GM12878 (cell line): ENCODE results near the gene HDAC7. TPM values are rescaled to one million over a fixed set of nuclear protein-coding genes. Genes with fewer than 3 reads are reported as not detected.

Experiments used
- ATAC-seq: fragments of 200-7000 bp; cut with Tn5 transposase; 3 replicates; pipeline ENCODE4 v1.9.1; 2020; ENCODE audit warnings: mild to moderate bottlenecking, moderate library complexity
- BruUV-seq: library from RNA; stranded (reverse); fragments of 400-500 nt; replicated peaks from 2 replicates; lab custom pipeline; 2021; lab: Mats Ljungman, UMichigan
- CTCF ChIA-PET: fragments of 300-600 bp; sonication (Branson Sonifier 250); formaldehyde crosslinking; extraction: SDS; loops from one replicate; lab custom pipeline; 2021; ENCODE audit warnings: inconsistent platforms; lab: Yijun Ruan, JAX
- POLR2A ChIA-PET: fragments of 350-600 bp; formaldehyde crosslinking; extraction: SDS; loops from one replicate; lab custom pipeline; 2021; ENCODE audit warnings: inconsistent platforms; lab: Charles Lee
- RAD21 ChIA-PET: fragments of 300-600 bp; sonication (Branson Sonifier 250); formaldehyde crosslinking; loops from one replicate; lab custom pipeline; 2023; ENCODE audit warnings: antibody characterized with exemption; ENCODE audit not compliant: unreplicated experiment; lab: Charles Lee
- SMC1A ChIA-PET: fragments of 300-600 bp; sonication (Branson Sonifier 250); formaldehyde crosslinking; loops from one replicate; lab custom pipeline; 2023; ENCODE audit not compliant: unreplicated experiment, uncharacterized antibody; lab: Charles Lee
- DNase-seq: peaks from one replicate; pipeline ENCODE4 v3.0.0-alpha.2; 2011; ENCODE audit warnings: low read depth, low spot score
- FAIRE-seq: peaks from 3 replicates; lab custom pipeline; 2011; peaks lifted over from hg19 to GRCh38; lab: Jason Lieb, UNC
- H2AFZ ChIP-seq: 2 replicates; pipeline ENCODE4 v1.6.0; 2011; ENCODE audit warnings: low read depth, low read length, control low read depth; ENCODE audit not compliant: control insufficient read depth
- H3K27ac ChIP-seq: 2 replicates; pipeline ENCODE4 v1.5.1; 2011; ENCODE audit warnings: control low read depth; ENCODE audit not compliant: control insufficient read depth, insufficient read depth
- H3K27me3 ChIP-seq, 2 experiments: replicated peaks in 1 of 2; 2 replicates each; pipeline versions ENCODE4 v1.6.0 to v1.6.1; 2011; ENCODE audit warnings: low read length in 1 of 2; ENCODE audit not compliant: control insufficient read depth in 2 of 2, insufficient read depth in 2 of 2
- H3K36me3 ChIP-seq, 2 experiments: 2 replicates each; pipeline ENCODE4 v1.5.1; 2011; ENCODE audit warnings: low read length in 1 of 2; ENCODE audit not compliant: control insufficient read depth in 2 of 2, insufficient read depth in 2 of 2
- H3K4me1 ChIP-seq: 2 replicates; pipeline ENCODE4 v1.6.1; 2011; ENCODE audit warnings: mild to moderate bottlenecking, low read length, moderate library complexity, mixed read lengths; ENCODE audit not compliant: control insufficient read depth, insufficient read depth
- H3K4me2 ChIP-seq: 2 replicates; pipeline ENCODE4 v1.6.0; 2011; ENCODE audit warnings: control low read depth; ENCODE audit not compliant: control insufficient read depth, insufficient read depth
- H3K4me3 ChIP-seq: fragments of 200-600 bp; sonication (generic); 2 replicates; pipeline ENCODE4 v1.5.1; 2016
- H3K79me2 ChIP-seq: 2 replicates; pipeline ENCODE4 v1.6.0; 2011; ENCODE audit warnings: low read length; ENCODE audit not compliant: control insufficient read depth, insufficient read depth
- H3K9ac ChIP-seq: 2 replicates; pipeline ENCODE4 v1.8.0; 2011; ENCODE audit warnings: low read length, control low read depth, mixed read lengths; ENCODE audit not compliant: control insufficient read depth, insufficient read depth
- H3K9me3 ChIP-seq: replicated peaks from 3 replicates; pipeline ENCODE4 v1.5.1; 2011; ENCODE audit warnings: mild to moderate bottlenecking, low read length; ENCODE audit not compliant: control insufficient read depth, insufficient read depth
- H4K20me1 ChIP-seq: 2 replicates; pipeline ENCODE4 v1.6.0; 2011; ENCODE audit not compliant: control insufficient read depth, insufficient read depth
- BMI1 ChIP-seq: fragments of 450-650 bp; IDR thresholded peaks from 2 replicates; pipeline ENCODE4 v1.6.1; 2016; ENCODE audit warnings: mild to moderate bottlenecking, moderate library complexity, borderline replicate concordance
- IKZF1 ChIP-seq: fragments of 450-650 bp; conservative IDR thresholded peaks from 2 replicates; pipeline ENCODE4 v1.6.1; 2017; ENCODE audit warnings: antibody characterized with exemption, mild to moderate bottlenecking
- PKNOX1 ChIP-seq: fragments of 450-650 bp; IDR thresholded peaks from 2 replicates; pipeline ENCODE4 v1.6.1; 2016; ENCODE audit warnings: mild to moderate bottlenecking
- WGBS: methylation state at CpG from one replicate; pipeline ENCODE4 v1.1.6; 2016; ENCODE audit warnings: low lambda C conversion rate; ENCODE audit not compliant: insufficient replicate concordance, insufficient coverage; ENCODE audit errors: missing lambda C conversion rate; 5-methylcytosine and 5-hydroxymethylcytosine counted together
- in situ Hi-C: fragments of 300-500 bp; cut with MboI; formaldehyde crosslinking; loops from 9 replicates; pipeline ENCODE4 v1.14.3; 2018; ENCODE audit warnings: mixed read lengths
- intact Hi-C: fragments of 100-400 bp; cut with micrococcal nuclease; formaldehyde crosslinking; loops from one replicate; pipeline ENCODE4 v1.14.2; 2022; ENCODE audit not compliant: unreplicated experiment
- polyA plus RNA-seq, 11 experiments: library from polyadenylated mRNA; depleted of rRNA in 4 of 11; unstranded in 6 of 11; stranded (reverse) in 5 of 11; fragments of >200 nt; fragmentation: Nextera tagmentation in 4 of 11; fragmentation: Illumina TruSeq in 1 of 11; extraction: Ambion mirVana in 4 of 11; extraction: Trizol in 1 of 11; gene quantifications; 1 replicate in 1 of 11; 2 replicates in 10 of 11; pipeline versions ENCODE4 v1.2.1 to v1.2.3, GENCODE V29; 2011 to 2016; ENCODE audit warnings: inconsistent platforms in 2 of 11, missing spikeins in 2 of 11, low read depth in 1 of 11
- total RNA-seq, 4 experiments: library from RNA; depleted of rRNA in 3 of 4; stranded (reverse); fragments of >200 nt in 3 of 4; fragmentation: Illumina TruSeq in 1 of 4; extraction: Trizol in 1 of 4; gene quantifications; 2 replicates each; pipeline versions ENCODE4 v1.2.1 to v1.2.3, GENCODE V29; 2013 to 2021

Gene HDAC7
- total and polyA plus RNA-seq, 10 of the 15 experiments (the other 5 are each of a cell fraction or from before 2014, with no cell fraction given): 0.47 to 18.3 (median 5.4) TPM

GRCh38 chr12:47785887-47786661 is 33.6 kb downstream of the HDAC7 start:
- in situ Hi-C loops: no loop called here
- WGBS: 62% methylated on average over 11 of the region's 11 CpGs
- TF ChIP-seq IKZF1: no peak
- TF ChIP-seq BMI1: no peak
- no peak for TF ChIP-seq PKNOX1
- TF ChIP-seq, all 136 proteins: peak for 0
- H3K9ac ChIP-seq: no peak overlapping the region
- intact Hi-C loops: no loop called here
- H4K20me1 ChIP-seq: no peaks in the 10 kb centered on the region
- ChIA-PET POLR2A (no interaction called here), CTCF (interaction anchor here (0.6 to 2.0 kb wide), 5 partner anchors 16 to 177 kb away, joined by 3 to 5 read pairs (median 3); partner anchors contain the start of gene TMEM106C), RAD21 (no interaction called here), SMC1A (interaction anchor here (0.6 to 1.5 kb wide), 3 partner anchors 52 to 160 kb away, joined by 3 to 4 read pairs (median 3); partner anchors contain the start of gene ENDOU)
- H3K4me3 ChIP-seq: no peak overlapping the region
- no peak overlapping the region for H3K4me2 ChIP-seq
- no peaks in the 10 kb centered on the region for H3K4me1 ChIP-seq
- H3K9me3 ChIP-seq: no peaks in the 10 kb centered on the region
- no TSS peak for BruUV-seq
- H3K27me3 ChIP-seq: no peaks in the 10 kb centered on the region
- DNase-seq (no peak), ATAC-seq (no peak), FAIRE-seq (no peak)
- no peak overlapping the region for H2AFZ ChIP-seq
- no peak overlapping the region for H3K27ac ChIP-seq
- H3K36me3 ChIP-seq: peaks cover 0 to 4% of the 10 kb centered on the region in 2 experiments; a peak in 1 of 4 replicates
- no peaks in the 10 kb centered on the region for H3K79me2 ChIP-seq
